HepG2 (cell line): ENCODE results near the gene IDH3G. TPM values are rescaled to one million over a fixed set of nuclear protein-coding genes. Genes with fewer than 3 reads are reported as not detected.
A peak's percentile ranks its signal among the peaks of the same experiment; 100 is the strongest.

Experiments
- ARNTL ChIP-seq: sonication (generic); formaldehyde crosslinking; IDR thresholded peaks from 2 replicates; pipeline ENCODE4 v1.4.0; 2020; ENCODE audit warnings: mild to moderate bottlenecking, missing genetic modification reagents
- CAMTA2 ChIP-seq: sonication (generic); formaldehyde crosslinking; IDR thresholded peaks from 2 replicates; pipeline ENCODE4 v1.4.0; 2020; ENCODE audit warnings: mild to moderate bottlenecking, missing genetic modification reagents, borderline replicate concordance
- ELF4 ChIP-seq: sonication (generic); formaldehyde crosslinking; IDR thresholded peaks from 2 replicates; pipeline ENCODE4 v1.5.0; 2020; ENCODE audit warnings: missing genetic modification reagents, mild to moderate bottlenecking, moderate library complexity, borderline replicate concordance
- FOXM1 ChIP-seq: sonication (generic); formaldehyde crosslinking; IDR thresholded peaks from 2 replicates; pipeline ENCODE4 v1.5.0; 2020; ENCODE audit warnings: missing genetic modification reagents
- KLF16 ChIP-seq, 2 experiments: sonication (generic) in 1 of 2; formaldehyde crosslinking in 1 of 2; IDR thresholded peaks; 2 replicates each; pipeline versions ENCODE4 v1.6.1 to v1.8.0; 2016 to 2023; ENCODE audit warnings: missing genetic modification reagents in 2 of 2, missing compliant biosample characterization in 1 of 2
- MED1 ChIP-seq: sonication (generic); formaldehyde crosslinking; IDR thresholded peaks from 2 replicates; pipeline ENCODE4 v1.4.0; 2020; ENCODE audit warnings: missing genetic modification reagents
- POLR2A ChIP-seq, 2 experiments: IDR thresholded peaks; 2 replicates each; pipeline ENCODE4 v1.6.1; 2011; ENCODE audit warnings: low read depth in 2 of 2, low read length in 2 of 2, mild to moderate bottlenecking in 1 of 2, moderate library complexity in 1 of 2; ENCODE audit not compliant: insufficient read depth in 1 of 2
- TOPORS ChIP-seq: sonication (generic); formaldehyde crosslinking; IDR thresholded peaks from 2 replicates; pipeline ENCODE4 v1.8.0; 2023; ENCODE audit warnings: mild to moderate bottlenecking, missing genetic modification reagents
- ZKSCAN5 ChIP-seq: sonication (generic); formaldehyde crosslinking; IDR thresholded peaks from 2 replicates; pipeline ENCODE4 v1.5.1; 2020; ENCODE audit warnings: mild to moderate bottlenecking, missing genetic modification reagents
- ZNF18 ChIP-seq: sonication (generic); formaldehyde crosslinking; IDR thresholded peaks from 2 replicates; pipeline ENCODE4 v1.8.0; 2022; ENCODE audit warnings: mild to moderate bottlenecking, missing genetic modification reagents; ENCODE audit not compliant: insufficient replicate concordance
- ZNF430 ChIP-seq: sonication (generic); formaldehyde crosslinking; IDR thresholded peaks from 2 replicates; pipeline ENCODE4 v1.9.0; 2021; ENCODE audit warnings: mild to moderate bottlenecking, missing genetic modification reagents
- ZNF510 ChIP-seq: sonication (generic); formaldehyde crosslinking; IDR thresholded peaks from 2 replicates; pipeline ENCODE4 v1.4.0; 2020; ENCODE audit warnings: low read depth, mild to moderate bottlenecking, missing genetic modification reagents
- ZNF547 ChIP-seq: sonication (generic); formaldehyde crosslinking; IDR thresholded peaks from 2 replicates; pipeline ENCODE4 v1.5.1; 2020; ENCODE audit warnings: mild to moderate bottlenecking, missing genetic modification reagents
- polyA plus RNA-seq, 8 experiments: library from polyadenylated mRNA; depleted of rRNA in 3 of 8; stranded (reverse) in 7 of 8; unstranded in 1 of 8; fragments of >200 nt; fragmentation: Illumina TruSeq in 4 of 8; extraction: Trizol in 4 of 8; gene quantifications; 2 replicates each; pipeline versions ENCODE4 v1.2.1 to v1.2.3, GENCODE V29; 2011 to 2016; ENCODE audit warnings: low read depth in 4 of 8, missing spikeins in 1 of 8, mixed read lengths in 1 of 8; ENCODE audit not compliant: insufficient read depth in 1 of 8
- total RNA-seq, 5 experiments: library from RNA; depleted of rRNA; stranded (reverse); fragments of >200 nt; fragmentation: Illumina TruSeq; extraction: Trizol; gene quantifications; 2 replicates each; pipeline ENCODE4 v1.2.3, GENCODE V29; 2016; ENCODE audit warnings: low read depth in 1 of 5
- TF ChIP-seq, protein P1 (sequence below): sonication (generic); formaldehyde crosslinking; IDR thresholded peaks from 2 replicates; pipeline ENCODE4 v1.4.0; 2020; ENCODE audit warnings: low read depth, missing genetic modification reagents
- TF ChIP-seq, protein P2 (sequence below): sonication (generic); formaldehyde crosslinking; IDR thresholded peaks from 2 replicates; pipeline ENCODE4 v1.8.1; 2023; ENCODE audit warnings: missing genetic modification reagents, mild to moderate bottlenecking, borderline replicate concordance
- TF ChIP-seq, protein P3 (sequence below): sonication (generic); formaldehyde crosslinking; IDR thresholded peaks from 2 replicates; pipeline ENCODE4 v1.5.0; 2020; ENCODE audit warnings: missing genetic modification reagents
- TF ChIP-seq, protein P4 (sequence below): sonication (generic); formaldehyde crosslinking; IDR thresholded peaks from 2 replicates; pipeline ENCODE4 v1.5.0; 2020; ENCODE audit warnings: missing genetic modification reagents
- TF ChIP-seq, protein P5 (sequence below): sonication (generic); formaldehyde crosslinking; IDR thresholded peaks from 2 replicates; pipeline ENCODE4 v1.4.0; 2020; ENCODE audit warnings: missing genetic modification reagents

The IDH3G gene
- total and polyA plus RNA-seq, 2 of the 13 experiments (the other 11 are each of a cell fraction or from before 2014, with no cell fraction given) = 18.7 to 35.5 TPM

- TF ChIP-seq, protein P1, sequence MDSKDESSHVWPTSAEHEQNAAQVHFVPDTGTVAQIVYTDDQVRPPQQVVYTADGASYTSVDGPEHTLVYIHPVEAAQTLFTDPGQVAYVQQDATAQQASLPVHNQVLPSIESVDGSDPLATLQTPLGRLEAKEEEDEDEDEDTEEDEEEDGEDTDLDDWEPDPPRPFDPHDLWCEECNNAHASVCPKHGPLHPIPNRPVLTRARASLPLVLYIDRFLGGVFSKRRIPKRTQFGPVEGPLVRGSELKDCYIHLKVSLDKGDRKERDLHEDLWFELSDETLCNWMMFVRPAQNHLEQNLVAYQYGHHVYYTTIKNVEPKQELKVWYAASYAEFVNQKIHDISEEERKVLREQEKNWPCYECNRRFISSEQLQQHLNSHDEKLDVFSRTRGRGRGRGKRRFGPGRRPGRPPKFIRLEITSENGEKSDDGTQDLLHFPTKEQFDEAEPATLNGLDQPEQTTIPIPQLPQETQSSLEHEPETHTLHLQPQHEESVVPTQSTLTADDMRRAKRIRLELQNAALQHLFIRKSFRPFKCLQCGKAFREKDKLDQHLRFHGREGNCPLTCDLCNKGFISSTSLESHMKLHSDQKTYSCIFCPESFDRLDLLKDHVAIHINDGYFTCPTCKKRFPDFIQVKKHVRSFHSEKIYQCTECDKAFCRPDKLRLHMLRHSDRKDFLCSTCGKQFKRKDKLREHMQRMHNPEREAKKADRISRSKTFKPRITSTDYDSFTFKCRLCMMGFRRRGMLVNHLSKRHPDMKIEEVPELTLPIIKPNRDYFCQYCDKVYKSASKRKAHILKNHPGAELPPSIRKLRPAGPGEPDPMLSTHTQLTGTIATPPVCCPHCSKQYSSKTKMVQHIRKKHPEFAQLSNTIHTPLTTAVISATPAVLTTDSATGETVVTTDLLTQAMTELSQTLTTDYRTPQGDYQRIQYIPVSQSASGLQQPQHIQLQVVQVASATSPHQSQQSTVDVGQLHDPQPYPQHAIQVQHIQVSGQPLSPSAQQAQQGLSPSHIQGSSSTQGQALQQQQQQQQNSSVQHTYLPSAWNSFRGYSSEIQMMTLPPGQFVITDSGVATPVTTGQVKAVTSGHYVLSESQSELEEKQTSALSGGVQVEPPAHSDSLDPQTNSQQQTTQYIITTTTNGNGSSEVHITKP (CRISPR knock-in tag) = no peak
- TF ChIP-seq, protein P2, sequence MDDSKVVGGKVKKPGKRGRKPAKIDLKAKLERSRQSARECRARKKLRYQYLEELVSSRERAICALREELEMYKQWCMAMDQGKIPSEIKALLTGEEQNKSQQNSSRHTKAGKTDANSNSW (CRISPR knock-in tag) = peak; percentile 61; the same call in 1 of the 2 replicates
- TF ChIP-seq ARNTL (CRISPR knock-in tag) (no peak), FOXM1 (CRISPR knock-in tag) (no peak), KLF16 (CRISPR knock-in tag; IDR thresholded peaks at IDR 0.05) (no peak), ZKSCAN5 (CRISPR knock-in tag) (no peak), ELF4 (CRISPR knock-in tag) (no peak), TOPORS (CRISPR knock-in tag) (0 out of 2 replicates have a peak, but pooled peaks have one; percentile 59), ZNF18 (CRISPR knock-in tag) (peak; percentile 37), MED1 (CRISPR knock-in tag) (0 out of 2 replicates have a peak, but pooled peaks have one; percentile 56), CAMTA2 (no peak), ZNF510 (CRISPR knock-in tag) (no peak), POLR2A (IDR thresholded peaks at IDR 0.05; ENCODE audit: insufficient read depth in 1 of 2, low read depth in 2 of 2, low read length in 2 of 2) (peak in 1 of 2 experiments; percentile 60; a peak in 2 of 4 replicates), ZNF547 (CRISPR knock-in tag) (peak; percentile 57; the same call in 1 of the 2 replicates), ZNF430 (0 out of 2 replicates have a peak, but pooled peaks have one; percentile 12)
- TF ChIP-seq, protein P3, sequence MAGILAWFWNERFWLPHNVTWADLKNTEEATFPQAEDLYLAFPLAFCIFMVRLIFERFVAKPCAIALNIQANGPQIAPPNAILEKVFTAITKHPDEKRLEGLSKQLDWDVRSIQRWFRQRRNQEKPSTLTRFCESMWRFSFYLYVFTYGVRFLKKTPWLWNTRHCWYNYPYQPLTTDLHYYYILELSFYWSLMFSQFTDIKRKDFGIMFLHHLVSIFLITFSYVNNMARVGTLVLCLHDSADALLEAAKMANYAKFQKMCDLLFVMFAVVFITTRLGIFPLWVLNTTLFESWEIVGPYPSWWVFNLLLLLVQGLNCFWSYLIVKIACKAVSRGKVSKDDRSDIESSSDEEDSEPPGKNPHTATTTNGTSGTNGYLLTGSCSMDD = no peak
- TF ChIP-seq, protein P4, sequence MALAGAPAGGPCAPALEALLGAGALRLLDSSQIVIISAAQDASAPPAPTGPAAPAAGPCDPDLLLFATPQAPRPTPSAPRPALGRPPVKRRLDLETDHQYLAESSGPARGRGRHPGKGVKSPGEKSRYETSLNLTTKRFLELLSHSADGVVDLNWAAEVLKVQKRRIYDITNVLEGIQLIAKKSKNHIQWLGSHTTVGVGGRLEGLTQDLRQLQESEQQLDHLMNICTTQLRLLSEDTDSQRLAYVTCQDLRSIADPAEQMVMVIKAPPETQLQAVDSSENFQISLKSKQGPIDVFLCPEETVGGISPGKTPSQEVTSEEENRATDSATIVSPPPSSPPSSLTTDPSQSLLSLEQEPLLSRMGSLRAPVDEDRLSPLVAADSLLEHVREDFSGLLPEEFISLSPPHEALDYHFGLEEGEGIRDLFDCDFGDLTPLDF (CRISPR knock-in tag) = 0 out of 2 replicates have a peak, but pooled peaks have one; percentile 19
- TF ChIP-seq, protein P5, sequence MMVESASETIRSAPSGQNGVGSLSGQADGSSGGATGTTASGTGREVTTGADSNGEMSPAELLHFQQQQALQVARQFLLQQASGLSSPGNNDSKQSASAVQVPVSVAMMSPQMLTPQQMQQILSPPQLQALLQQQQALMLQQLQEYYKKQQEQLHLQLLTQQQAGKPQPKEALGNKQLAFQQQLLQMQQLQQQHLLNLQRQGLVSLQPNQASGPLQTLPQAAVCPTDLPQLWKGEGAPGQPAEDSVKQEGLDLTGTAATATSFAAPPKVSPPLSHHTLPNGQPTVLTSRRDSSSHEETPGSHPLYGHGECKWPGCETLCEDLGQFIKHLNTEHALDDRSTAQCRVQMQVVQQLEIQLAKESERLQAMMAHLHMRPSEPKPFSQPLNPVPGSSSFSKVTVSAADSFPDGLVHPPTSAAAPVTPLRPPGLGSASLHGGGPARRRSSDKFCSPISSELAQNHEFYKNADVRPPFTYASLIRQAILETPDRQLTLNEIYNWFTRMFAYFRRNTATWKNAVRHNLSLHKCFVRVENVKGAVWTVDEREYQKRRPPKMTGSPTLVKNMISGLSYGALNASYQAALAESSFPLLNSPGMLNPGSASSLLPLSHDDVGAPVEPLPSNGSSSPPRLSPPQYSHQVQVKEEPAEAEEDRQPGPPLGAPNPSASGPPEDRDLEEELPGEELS = no peak
These were observed at the start of gene IDH3G, which contains the start of gene SSR4 (continued) for GRCh38 chrX:153794018-153794896.
